Vagina (tissue), 2 donors: Measurements from ENCODE around the gene ZRSR2.

Source experiments
- POLR2AphosphoS5 ChIP-seq, 2 donors: sonication (generic); formaldehyde crosslinking; IDR thresholded peaks; one replicate each; pipeline ENCODE4 v1.9.0; 2017; ENCODE audit warnings: antibody characterized with exemption in 2 of 2, mild to moderate bottlenecking in 2 of 2, low read depth in 1 of 2; ENCODE audit not compliant: insufficient read depth in 1 of 2
- TF ChIP-seq, protein P1 (sequence below), 3 experiments: fragments of 450-650 bp in 2 of 3; fragments of 200-600 bp in 1 of 3; sonication (generic) in 1 of 3; IDR thresholded peaks; one replicate each; pipeline ENCODE4 v1.5.1; 2017 to 2019; ENCODE audit warnings: antibody characterized with exemption in 3 of 3, mild to moderate bottlenecking in 2 of 3, moderate library complexity in 2 of 3

DNA sequence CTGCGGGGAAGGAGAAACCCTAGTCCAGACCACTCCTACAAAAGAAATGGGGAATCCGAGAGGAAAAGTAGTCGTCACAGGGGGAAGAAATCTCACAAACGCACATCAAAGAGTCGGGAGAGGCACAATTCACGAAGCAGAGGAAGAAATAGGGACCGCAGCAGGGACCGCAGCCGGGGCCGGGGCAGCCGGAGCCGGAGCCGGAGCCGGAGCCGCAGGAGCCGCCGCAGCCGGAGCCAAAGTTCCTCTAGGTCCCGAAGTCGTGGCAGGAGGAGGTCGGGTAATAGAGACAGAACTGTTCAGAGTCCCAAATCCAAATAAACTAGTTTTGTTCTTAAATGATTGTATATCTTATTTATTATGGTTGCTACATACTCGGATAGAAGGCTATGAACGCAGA, 32.6 kb downstream of the ZRSR2 start:
- TF ChIP-seq, protein P1, sequence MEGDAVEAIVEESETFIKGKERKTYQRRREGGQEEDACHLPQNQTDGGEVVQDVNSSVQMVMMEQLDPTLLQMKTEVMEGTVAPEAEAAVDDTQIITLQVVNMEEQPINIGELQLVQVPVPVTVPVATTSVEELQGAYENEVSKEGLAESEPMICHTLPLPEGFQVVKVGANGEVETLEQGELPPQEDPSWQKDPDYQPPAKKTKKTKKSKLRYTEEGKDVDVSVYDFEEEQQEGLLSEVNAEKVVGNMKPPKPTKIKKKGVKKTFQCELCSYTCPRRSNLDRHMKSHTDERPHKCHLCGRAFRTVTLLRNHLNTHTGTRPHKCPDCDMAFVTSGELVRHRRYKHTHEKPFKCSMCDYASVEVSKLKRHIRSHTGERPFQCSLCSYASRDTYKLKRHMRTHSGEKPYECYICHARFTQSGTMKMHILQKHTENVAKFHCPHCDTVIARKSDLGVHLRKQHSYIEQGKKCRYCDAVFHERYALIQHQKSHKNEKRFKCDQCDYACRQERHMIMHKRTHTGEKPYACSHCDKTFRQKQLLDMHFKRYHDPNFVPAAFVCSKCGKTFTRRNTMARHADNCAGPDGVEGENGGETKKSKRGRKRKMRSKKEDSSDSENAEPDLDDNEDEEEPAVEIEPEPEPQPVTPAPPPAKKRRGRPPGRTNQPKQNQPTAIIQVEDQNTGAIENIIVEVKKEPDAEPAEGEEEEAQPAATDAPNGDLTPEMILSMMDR (IDR thresholded peaks at IDR 0.05), result no peak
- TF ChIP-seq POLR2AphosphoS5 (IDR thresholded peaks at IDR 0.05; ENCODE audit: insufficient read depth in 1 of 2, low read depth in 1 of 2), result no peak
